CD4-positive, alpha-beta T cell (primary cell): Measurements from ENCODE around the gene ANKH. TPM values are rescaled to one million over a fixed set of nuclear protein-coding genes. Genes with fewer than 3 reads are reported as not detected.
A peak's percentile ranks its signal among the peaks of the same experiment; 100 is the strongest.

Experiments used
- ATAC-seq: fragments of 200-7000 bp; cut with Tn5 transposase; one replicate; pipeline ENCODE4 v1.10.0; 2022; ENCODE audit warnings: mild to moderate bottlenecking; ENCODE audit not compliant: poor library complexity
- CTCF ChIA-PET: fragments of 350-600 bp; sonication (Branson Sonifier 250); formaldehyde crosslinking; loops from one replicate; lab custom pipeline; 2021; ENCODE audit warnings: antibody characterized with exemption, inconsistent platforms; lab: Charles Lee
- POLR2A ChIA-PET: fragments of 350-600 bp; sonication (Branson Sonifier 250); formaldehyde crosslinking; loops from one replicate; lab custom pipeline; 2021; ENCODE audit warnings: antibody characterized with exemption, inconsistent platforms; lab: Charles Lee
- DNase-seq, 14 experiments: peaks; one replicate each; pipeline ENCODE4 v3.0.0-alpha.2; 2013 to 2020; ENCODE audit warnings: mixed read lengths in 2 of 14
- H3K27ac ChIP-seq, 2 donors: one replicate each; pipeline versions ENCODE4 v1.5.1 to v1.7.0; 2013; ENCODE audit warnings: low read length in 2 of 2, low read depth in 1 of 2, mild to moderate bottlenecking in 1 of 2
- H3K27me3 ChIP-seq, 2 experiments: 1 replicate in 1 of 2; 2 replicates in 1 of 2; pipeline versions ENCODE4 v1.6.1 to v1.7.0; 2013; ENCODE audit warnings: low read length in 2 of 2, control low read depth in 1 of 2, mild to moderate bottlenecking in 1 of 2, moderate library complexity in 1 of 2; ENCODE audit not compliant: insufficient read depth in 2 of 2, control insufficient read depth in 1 of 2
- H3K36me3 ChIP-seq: one replicate; pipeline ENCODE4 v1.6.1; 2013; ENCODE audit warnings: low read length, control low read depth; ENCODE audit not compliant: insufficient read depth
- H3K4me1 ChIP-seq: one replicate; pipeline ENCODE4 v1.6.1; 2013; ENCODE audit warnings: low read length, control low read depth; ENCODE audit not compliant: insufficient read depth
- H3K4me3 ChIP-seq: one replicate; pipeline ENCODE4 v1.5.1; 2013; ENCODE audit warnings: mild to moderate bottlenecking, low read length, moderate library complexity
- H3K9me3 ChIP-seq, 2 experiments: 1 replicate in 1 of 2; 2 replicates in 1 of 2; pipeline versions ENCODE4 v1.6.1 to v1.7.0; 2013; ENCODE audit warnings: low read length in 2 of 2, mild to moderate bottlenecking in 2 of 2, control low read depth in 1 of 2, moderate library complexity in 1 of 2; ENCODE audit not compliant: control insufficient read depth in 1 of 2, insufficient read depth in 1 of 2
- H3K27ac Mint-ChIP-seq: one replicate; pipeline ENCODE4 v1.8.0; 2020; ENCODE audit warnings: mixed read lengths
- H3K27me3 Mint-ChIP-seq: one replicate; pipeline ENCODE4 v1.8.0; 2021; ENCODE audit warnings: mixed read lengths
- H3K36me3 Mint-ChIP-seq: one replicate; pipeline ENCODE4 v1.8.0; 2021; ENCODE audit warnings: low read depth, mixed read lengths
- H3K4me1 Mint-ChIP-seq: one replicate; pipeline ENCODE4 v1.8.0; 2021; ENCODE audit warnings: low read depth, mixed read lengths
- H3K4me3 Mint-ChIP-seq: one replicate; pipeline ENCODE4 v1.8.0; 2020; ENCODE audit warnings: mild to moderate bottlenecking, mixed read lengths
- H3K9me3 Mint-ChIP-seq: one replicate; pipeline ENCODE4 v1.8.0; 2020; ENCODE audit warnings: mixed read lengths
- intact Hi-C, 2 experiments: fragments of 100-400 bp; cut with DNase I in 1 of 2; cut with micrococcal nuclease in 1 of 2; formaldehyde crosslinking; loops; one replicate each; pipeline versions ENCODE4 v1.15.1 to v1.9.0; 2023 to 2025; cut with DNase I, micrococcal nuclease
- total RNA-seq, 174 experiments: library from RNA in 2 of 174; stranded (reverse) in 2 of 174; gene quantifications; one replicate each; pipeline ENCODE4 v1.2.3 and lab custom pipeline; 2021 to 2026
- TF ChIP-seq, protein P1 (sequence below): fragments of 200-600 bp; IDR thresholded peaks from one replicate; pipeline ENCODE4 v1.8.0; 2022; ENCODE audit warnings: antibody characterized with exemption, mild to moderate bottlenecking

The ANKH gene
- total RNA-seq, 2 experiments from 2014 or later = 69.5 to 72.3 TPM

DNA sequence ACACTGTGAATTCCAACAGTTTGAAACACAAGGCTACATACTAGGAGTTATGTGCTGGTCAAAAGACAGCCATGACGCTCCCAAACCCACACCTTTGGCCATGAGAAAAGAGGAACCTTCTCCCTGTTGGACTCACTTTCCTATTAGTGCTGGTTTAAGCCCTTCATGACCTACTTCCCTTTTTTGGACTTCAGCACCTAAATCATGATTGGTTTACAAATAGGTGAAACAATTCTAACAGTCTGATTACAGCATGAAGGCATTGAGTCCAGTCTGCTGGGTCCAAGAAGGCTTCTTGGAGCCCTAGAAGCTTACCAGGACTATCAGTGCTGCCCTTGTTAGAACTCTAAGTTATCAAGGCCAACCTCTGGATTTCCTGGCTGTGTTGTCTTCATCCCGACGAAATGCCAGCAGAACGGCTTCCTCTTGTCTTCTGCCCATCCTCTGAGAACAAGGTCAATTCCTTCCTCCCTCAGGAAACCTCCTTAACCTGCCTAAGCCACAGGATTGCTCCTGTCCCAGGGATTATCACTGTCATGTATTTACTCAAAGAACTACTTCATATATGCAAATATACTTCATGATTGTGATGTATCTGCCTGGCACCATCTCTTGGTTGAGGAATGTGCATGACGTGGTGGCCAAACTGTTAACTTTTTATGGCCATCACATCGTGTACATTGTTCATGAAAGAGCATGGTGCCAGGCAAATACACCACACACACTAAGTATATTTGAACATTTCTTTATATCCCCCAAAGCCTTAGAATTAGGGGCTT lies 83.6 kb downstream of the ANKH start:
- TF ChIP-seq, protein P1, sequence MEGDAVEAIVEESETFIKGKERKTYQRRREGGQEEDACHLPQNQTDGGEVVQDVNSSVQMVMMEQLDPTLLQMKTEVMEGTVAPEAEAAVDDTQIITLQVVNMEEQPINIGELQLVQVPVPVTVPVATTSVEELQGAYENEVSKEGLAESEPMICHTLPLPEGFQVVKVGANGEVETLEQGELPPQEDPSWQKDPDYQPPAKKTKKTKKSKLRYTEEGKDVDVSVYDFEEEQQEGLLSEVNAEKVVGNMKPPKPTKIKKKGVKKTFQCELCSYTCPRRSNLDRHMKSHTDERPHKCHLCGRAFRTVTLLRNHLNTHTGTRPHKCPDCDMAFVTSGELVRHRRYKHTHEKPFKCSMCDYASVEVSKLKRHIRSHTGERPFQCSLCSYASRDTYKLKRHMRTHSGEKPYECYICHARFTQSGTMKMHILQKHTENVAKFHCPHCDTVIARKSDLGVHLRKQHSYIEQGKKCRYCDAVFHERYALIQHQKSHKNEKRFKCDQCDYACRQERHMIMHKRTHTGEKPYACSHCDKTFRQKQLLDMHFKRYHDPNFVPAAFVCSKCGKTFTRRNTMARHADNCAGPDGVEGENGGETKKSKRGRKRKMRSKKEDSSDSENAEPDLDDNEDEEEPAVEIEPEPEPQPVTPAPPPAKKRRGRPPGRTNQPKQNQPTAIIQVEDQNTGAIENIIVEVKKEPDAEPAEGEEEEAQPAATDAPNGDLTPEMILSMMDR = no peak
- intact Hi-C loops = no loop called here
- Mint-ChIP-seq H3K4me1 (peaks cover 86% of the 10 kb centered on the region), H3K27me3 (no peaks in the 10 kb centered on the region), H3K27ac (peak overlapping the region; percentile 31), H3K36me3 (peaks cover 34% of the 10 kb centered on the region), H3K4me3 (no peak overlapping the region), H3K9me3 (no peaks in the 10 kb centered on the region)
- H3K4me3 ChIP-seq = no peak overlapping the region
- ATAC-seq (no peak), DNase-seq (no peak)
- peaks cover 32% of the 10 kb centered on the region for H3K4me1 ChIP-seq
- H3K27ac ChIP-seq = no peak overlapping the region
- peaks cover 10% of the 10 kb centered on the region for H3K36me3 ChIP-seq
- H3K27me3 ChIP-seq = no peaks in the 10 kb centered on the region
- ChIA-PET POLR2A (no interaction called here), CTCF (interaction anchor here (1.3 kb wide), 1 partner anchor 18 kb away, joined by 3 read pairs; no protein-coding TSS in a partner anchor)
- no peaks in the 10 kb centered on the region for H3K9me3 ChIP-seq

GRCh38 chr5:14783691-14784090 lies 87.9 kb downstream of the ANKH start:
- Mint-ChIP-seq H3K4me3 (no peak overlapping the region), H3K36me3 (peaks cover 58% of the 10 kb centered on the region), H3K4me1 (peaks cover 84% of the 10 kb centered on the region), H3K27me3 (no peaks in the 10 kb centered on the region), H3K27ac (no peak overlapping the region), H3K9me3 (no peaks in the 10 kb centered on the region)
- Histone ChIP-seq H3K27me3 (no peaks in the 10 kb centered on the region), H3K36me3 (peaks cover 24% of the 10 kb centered on the region), H3K9me3 (no peaks in the 10 kb centered on the region), H3K4me3 (no peak overlapping the region), H3K4me1 (peaks cover 6% of the 10 kb centered on the region), H3K27ac (no peak overlapping the region)
- intact Hi-C loops = no loop called here
- no peak for DNase-seq
- POLR2A ChIA-PET = no interaction called here
- CTCF ChIA-PET = interaction anchor here (0.6 kb wide), 1 partner anchor 81 kb away, joined by 3 read pairs; no protein-coding TSS in a partner anchor
- TF ChIP-seq, protein P1 = no peak
- no peak for ATAC-seq

DNA sequence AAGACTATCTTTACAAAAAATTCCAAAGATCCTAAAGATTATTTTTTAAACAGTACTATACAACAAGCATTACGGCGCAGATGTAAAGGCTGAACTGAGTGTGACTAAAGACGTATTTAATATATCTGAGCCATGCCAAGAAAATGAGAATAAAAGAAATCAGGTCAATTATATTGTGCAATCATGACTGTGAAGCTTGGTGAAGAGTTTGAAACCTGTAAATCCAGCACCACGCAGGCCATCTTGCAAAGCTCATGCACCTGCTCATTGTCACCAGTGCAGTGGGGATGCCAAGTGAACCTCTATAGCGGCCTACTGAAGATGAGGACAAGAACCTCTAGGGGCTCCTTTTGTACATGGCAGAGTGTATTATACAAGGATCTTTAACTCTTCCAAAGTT lies 89.0 kb downstream of the ANKH start:
- Mint-ChIP-seq H3K27me3 (no peaks in the 10 kb centered on the region), H3K36me3 (peaks cover 54% of the 10 kb centered on the region), H3K27ac (no peak overlapping the region), H3K4me3 (no peak overlapping the region), H3K9me3 (no peaks in the 10 kb centered on the region), H3K4me1 (peaks cover 82% of the 10 kb centered on the region)
- ATAC-seq (no peak), DNase-seq (no peak)
- H3K4me1 ChIP-seq = peaks cover 6% of the 10 kb centered on the region
- H3K36me3 ChIP-seq = peaks cover 23% of the 10 kb centered on the region
- H3K27me3 ChIP-seq = no peaks in the 10 kb centered on the region
- POLR2A ChIA-PET = no interaction called here
- H3K9me3 ChIP-seq = no peaks in the 10 kb centered on the region
- TF ChIP-seq, protein P1 = no peak
- H3K4me3 ChIP-seq = no peak overlapping the region
- intact Hi-C loops = no loop called here
- CTCF ChIA-PET = interaction anchor here (1.2 kb wide), 1 partner anchor 9 kb away, joined by 4 read pairs; no protein-coding TSS in a partner anchor
- H3K27ac ChIP-seq = no peak overlapping the region
